GM10248 (cell line): ENCODE data around the gene MEDAG.

Experiments
- CTCF ChIA-PET: fragments of 300-600 bp; sonication (Branson Sonifier 250); formaldehyde crosslinking; extraction: SDS; loops from one replicate; lab custom pipeline; 2021; ENCODE audit warnings: antibody characterized with exemption; lab: Yijun Ruan, JAX
- POLR2A ChIA-PET: fragments of 350-650 bp; sonication (Branson Sonifier 250); formaldehyde crosslinking; extraction: SDS; loops from one replicate; lab custom pipeline; 2020; ENCODE audit warnings: antibody characterized with exemption; lab: Yijun Ruan, JAX
- DNase-seq: peaks from one replicate; pipeline ENCODE4 v3.0.0; 2012; ENCODE audit errors: extremely low spot score
- CTCF ChIP-seq: IDR thresholded peaks from 2 replicates; pipeline ENCODE4 v1.5.1; 2012; ENCODE audit warnings: mild to moderate bottlenecking, low read depth; ENCODE audit errors: extremely low read depth, missing control alignments, control extremely low read depth

MEDAG gene

GRCh38 chr13:30905932-30906383 lies at the start of gene MEDAG:
Gene MEDAG (plus strand): TSS chr13:30906271. CDS start chr13:30906516, 245 bp downstream.
- no peak for DNase-seq

GRCh38 chr13:30857018-30857417 lies 49.1 kb upstream of the MEDAG start:
- no peak for TF ChIP-seq CTCF
- CTCF ChIA-PET, result interaction anchor here (1.0 to 5.2 kb wide), 7 partner anchors 9 to 744 kb away, joined by 3 to 47 read pairs (median 4); no protein-coding TSS in a partner anchor
- POLR2A ChIA-PET, result no interaction called here
- no peak for DNase-seq

More at GRCh38 chr13:30905932-30906383, at the start of gene MEDAG:
- ChIA-PET CTCF (no interaction called here), POLR2A (no interaction called here)
- no peak for TF ChIP-seq CTCF

- CTCF ChIA-PET, result interaction anchor here (1.0 to 5.2 kb wide), 6 partner anchors 8 to 745 kb away, joined by 3 to 47 read pairs (median 4); no protein-coding TSS in a partner anchor
Measured at GRCh38 chr13:30857636-30858035, 48.4 kb upstream of the MEDAG start.

GRCh38 chr13:30859326-30859725 lies 46.7 kb upstream of the MEDAG start:
- ChIA-PET CTCF (no interaction called here), POLR2A (no interaction called here)
- no peak for DNase-seq
- TF ChIP-seq CTCF, result no peak

More at GRCh38 chr13:30857636-30858035, 48.4 kb upstream of the MEDAG start:
- no peak for TF ChIP-seq CTCF
- POLR2A ChIA-PET, result no interaction called here
- no peak for DNase-seq

GRCh38 chr13:30861163-30861562 lies 44.9 kb upstream of the MEDAG start:
- no peak for DNase-seq
- ChIA-PET CTCF (no interaction called here), POLR2A (no interaction called here)
- no peak for TF ChIP-seq CTCF

- no peak for DNase-seq
- ChIA-PET CTCF (no interaction called here), POLR2A (no interaction called here)
- TF ChIP-seq CTCF, result no peak
Measured at GRCh38 chr13:30861836-30862467, 44.1 kb upstream of the MEDAG start.
